Tibial nerve (tissue), 4 donors: ENCODE results near the gene UPK1A. TPM values are rescaled to one million over a fixed set of nuclear protein-coding genes. Genes with fewer than 3 reads are reported as not detected.
"Not testable (repeated sequence)": the region's sequence is repeated elsewhere in the genome, so short reads cannot be mapped to it uniquely, and the experiment has no call there.

Experiments used
- DNase-seq, 2 donors: peaks; one replicate each; pipeline ENCODE4 v3.0.0-alpha.2; 2019; ENCODE audit warnings: low spot score in 2 of 2
- H3K27ac ChIP-seq, 4 donors: fragments of 200-600 bp; sonication (generic) in 3 of 4; one replicate each; pipeline ENCODE4 v1.5.1; 2017 to 2019; ENCODE audit warnings: mild to moderate bottlenecking in 1 of 4
- H3K27me3 ChIP-seq, 2 donors: fragments of 200-600 bp; sonication (generic) in 1 of 2; one replicate each; pipeline versions ENCODE4 v1.5.1 to v1.6.0; 2017 to 2019
- H3K36me3 ChIP-seq, 3 donors: fragments of 200-600 bp; sonication (generic); one replicate each; pipeline ENCODE4 v1.5.1; 2018 to 2019
- H3K4me1 ChIP-seq, 4 donors: fragments of 200-600 bp; sonication (generic) in 3 of 4; one replicate each; pipeline ENCODE4 v1.5.1; 2017 to 2019
- H3K4me3 ChIP-seq, 4 donors: fragments of 200-600 bp; sonication (generic) in 3 of 4; one replicate each; pipeline ENCODE4 v1.5.1; 2017 to 2019; ENCODE audit warnings: mild to moderate bottlenecking in 1 of 4, moderate library complexity in 1 of 4
- H3K9me3 ChIP-seq, 4 donors: fragments of 200-600 bp; sonication (generic) in 3 of 4; one replicate each; pipeline ENCODE4 v1.5.1; 2017 to 2019
- CTCF ChIP-seq, 5 experiments: fragments of 200-600 bp in 3 of 5; fragments of 450-650 bp in 2 of 5; sonication (generic) in 3 of 5; IDR thresholded peaks; one replicate each; pipeline ENCODE4 v1.5.1; 2016 to 2019; ENCODE audit warnings: antibody characterized with exemption in 5 of 5, mild to moderate bottlenecking in 3 of 5, moderate library complexity in 2 of 5
- EP300 ChIP-seq, 2 donors: sonication (generic); formaldehyde crosslinking; IDR thresholded peaks; one replicate each; pipeline ENCODE4 v1.6.1; 2017; ENCODE audit warnings: antibody characterized with exemption in 2 of 2, mild to moderate bottlenecking in 1 of 2
- POLR2A ChIP-seq, 2 donors: fragments of 450-650 bp; IDR thresholded peaks; one replicate each; pipeline ENCODE4 v1.6.1; 2017; ENCODE audit warnings: antibody characterized with exemption in 2 of 2, mild to moderate bottlenecking in 2 of 2, moderate library complexity in 2 of 2
- WGBS, 2 donors: methylation state at CpG; one replicate each; pipeline ENCODE4 v1.1.5; 2018; 5-methylcytosine and 5-hydroxymethylcytosine counted together
- total RNA-seq, 4 donors: library from RNA; depleted of rRNA; stranded (reverse); fragments of >200 nt; gene quantifications; one replicate each; pipeline ENCODE4 v1.1.0, GENCODE V29; 2016

Gene UPK1A
- total RNA-seq, 4 donors from 2014 or later: not detected

GRCh38 chr19:35673121-35673804 is 6.9 kb downstream of the UPK1A start:
- TF ChIP-seq CTCF (IDR thresholded peaks at IDR 0.05) (no peak), EP300 (IDR thresholded peaks at IDR 0.05) (no peak), POLR2A (IDR thresholded peaks at IDR 0.05) (no peak)
- Histone ChIP-seq H3K36me3 (no peaks in the 10 kb centered on the region), H3K9me3 (no peaks in the 10 kb centered on the region), H3K4me3 (peak overlapping the region in 2 of 4 donors; percentile 15 to 20), H3K27me3 (peaks cover 0 to 47% of the 10 kb centered on the region in 2 donors), H3K27ac (no peak overlapping the region), H3K4me1 (peaks cover 0 to 6% (median 0%) of the 10 kb centered on the region in 4 donors)
- DNase-seq: no peak
- 6 to 8% methylated on average over 17 to 31 of the region's 39 CpGs for WGBS, 2 donors

- H3K9me3 ChIP-seq: no peaks in the 10 kb centered on the region
- H3K27ac ChIP-seq: no peak overlapping the region
- H3K27me3 ChIP-seq: peaks cover 0 to 47% of the 10 kb centered on the region in 2 donors
- no peak for TF ChIP-seq EP300 (IDR thresholded peaks at IDR 0.05)
- TF ChIP-seq POLR2A (IDR thresholded peaks at IDR 0.05): no peak
- TF ChIP-seq CTCF (IDR thresholded peaks at IDR 0.05): no peak
- H3K4me3 ChIP-seq: no peak overlapping the region
- WGBS, 2 donors: 68 to 76% methylated on average over 15 of the region's 15 CpGs
- H3K4me1 ChIP-seq: peaks cover 0 to 6% (median 0%) of the 10 kb centered on the region in 4 donors
- H3K36me3 ChIP-seq: no peaks in the 10 kb centered on the region
- DNase-seq: no peak
Observed at GRCh38 chr19:35675589-35676140, 9.3 kb downstream of the UPK1A start.

GRCh38 chr19:35689836-35690235 is 23.5 kb downstream of the UPK1A start:
- WGBS, 2 donors: 20 to 42% methylated on average over 4 of the region's 4 CpGs
- TF ChIP-seq EP300 (IDR thresholded peaks at IDR 0.05): no peak
- no peak for TF ChIP-seq CTCF (IDR thresholded peaks at IDR 0.05)
- no peak for TF ChIP-seq POLR2A (IDR thresholded peaks at IDR 0.05)
- no peak overlapping the region for H3K4me3 ChIP-seq
- no peak for DNase-seq
- H3K36me3 ChIP-seq: no peaks in the 10 kb centered on the region
- H3K4me1 ChIP-seq: no peaks in the 10 kb centered on the region
- H3K27me3 ChIP-seq: peaks cover 0 to 3% of the 10 kb centered on the region in 2 donors
- H3K9me3 ChIP-seq: no peaks in the 10 kb centered on the region
- H3K27ac ChIP-seq: no peak overlapping the region

- H3K9me3 ChIP-seq, H3K27me3 ChIP-seq, H3K4me1 ChIP-seq, DNase-seq, H3K4me3 ChIP-seq, H3K36me3 ChIP-seq, H3K27ac ChIP-seq: not testable (repeated sequence)
- 92 to 93% methylated on average over 23 to 34 of the region's 37 CpGs for WGBS, 2 donors
Observed at GRCh38 chr19:35691106-35691505, 24.8 kb downstream of the UPK1A start.

GRCh38 chr19:35692010-35692409 is 25.7 kb downstream of the UPK1A start:
- TF ChIP-seq POLR2A (IDR thresholded peaks at IDR 0.05) (no peak), EP300 (IDR thresholded peaks at IDR 0.05) (no peak), CTCF (IDR thresholded peaks at IDR 0.05) (no peak)
- peaks cover 0 to 3% of the 10 kb centered on the region in 2 donors for H3K27me3 ChIP-seq
- DNase-seq: no peak
- 83 to 84% methylated on average over 11 of the region's 11 CpGs for WGBS, 2 donors
- no peaks in the 10 kb centered on the region for H3K36me3 ChIP-seq
- no peaks in the 10 kb centered on the region for H3K9me3 ChIP-seq
- H3K4me1 ChIP-seq: no peaks in the 10 kb centered on the region
- H3K27ac ChIP-seq: no peak overlapping the region
- H3K4me3 ChIP-seq: no peak overlapping the region
